ENCODE measurements around the gene EHD4.

GRCh38 chr15:41936155-41936554 lies 36.2 kb downstream of the EHD4 start:
- TF ChIP-seq CTCF (IDR thresholded peaks at IDR 0.05): no peak
- no peak for TF ChIP-seq POLR2A (IDR thresholded peaks at IDR 0.05)
